ENCODE data around the gene NMD3.
"Not testable (repeated sequence)": the region's sequence is repeated elsewhere in the genome, so short reads cannot be mapped to it uniquely, and the experiment has no call there.

The NMD3 gene

DNA sequence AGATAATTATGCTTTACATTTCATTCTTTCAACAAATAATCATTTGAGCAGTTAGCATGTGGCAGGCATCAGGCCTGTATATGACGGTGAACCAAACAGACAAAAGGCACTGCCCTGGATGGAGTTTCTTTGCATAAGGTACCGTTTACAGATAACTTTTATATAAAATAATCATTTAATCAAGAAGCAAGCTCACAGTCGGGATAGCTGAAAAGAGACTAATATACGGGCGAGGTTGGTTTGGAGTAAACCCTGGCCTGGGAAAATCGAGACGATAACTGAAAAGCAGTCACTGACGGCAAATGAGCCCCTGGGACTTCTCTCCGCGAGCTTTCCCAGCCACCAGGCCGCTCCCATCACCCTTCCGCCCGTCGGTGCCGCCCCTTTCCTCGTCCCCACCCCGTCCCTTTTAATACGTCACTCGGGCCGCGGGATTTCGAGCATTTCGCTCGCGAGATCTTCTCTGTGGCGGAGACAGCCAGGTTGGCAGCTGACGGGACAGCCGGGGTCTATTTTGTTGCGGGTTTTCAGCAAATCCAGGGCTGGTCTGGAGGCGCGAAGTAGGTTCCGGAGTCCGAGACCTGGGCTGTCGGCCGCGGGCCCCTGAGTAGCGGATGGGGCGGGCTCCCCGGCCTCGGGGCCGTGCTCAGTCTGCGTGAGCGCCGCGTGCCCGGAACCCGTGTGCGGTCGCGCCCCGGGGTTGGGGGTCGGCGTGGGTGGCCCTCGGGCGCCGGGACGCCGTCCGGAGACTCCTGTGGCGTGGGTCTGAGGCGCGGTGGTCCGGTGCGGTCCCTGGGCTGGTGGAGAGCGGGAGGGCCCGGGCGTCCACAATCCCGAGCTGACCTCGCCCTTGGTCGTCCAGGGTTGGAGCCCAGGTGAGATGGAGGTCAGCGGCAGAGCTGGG, at the start of gene NMD3:
TSS of gene NMD3 (plus strand) at position 462 of the 904 bp plus-strand sequence. CDS start 703 bp downstream, outside the sequence.
- DNase-seq, result peak; percentile 93

DNA sequence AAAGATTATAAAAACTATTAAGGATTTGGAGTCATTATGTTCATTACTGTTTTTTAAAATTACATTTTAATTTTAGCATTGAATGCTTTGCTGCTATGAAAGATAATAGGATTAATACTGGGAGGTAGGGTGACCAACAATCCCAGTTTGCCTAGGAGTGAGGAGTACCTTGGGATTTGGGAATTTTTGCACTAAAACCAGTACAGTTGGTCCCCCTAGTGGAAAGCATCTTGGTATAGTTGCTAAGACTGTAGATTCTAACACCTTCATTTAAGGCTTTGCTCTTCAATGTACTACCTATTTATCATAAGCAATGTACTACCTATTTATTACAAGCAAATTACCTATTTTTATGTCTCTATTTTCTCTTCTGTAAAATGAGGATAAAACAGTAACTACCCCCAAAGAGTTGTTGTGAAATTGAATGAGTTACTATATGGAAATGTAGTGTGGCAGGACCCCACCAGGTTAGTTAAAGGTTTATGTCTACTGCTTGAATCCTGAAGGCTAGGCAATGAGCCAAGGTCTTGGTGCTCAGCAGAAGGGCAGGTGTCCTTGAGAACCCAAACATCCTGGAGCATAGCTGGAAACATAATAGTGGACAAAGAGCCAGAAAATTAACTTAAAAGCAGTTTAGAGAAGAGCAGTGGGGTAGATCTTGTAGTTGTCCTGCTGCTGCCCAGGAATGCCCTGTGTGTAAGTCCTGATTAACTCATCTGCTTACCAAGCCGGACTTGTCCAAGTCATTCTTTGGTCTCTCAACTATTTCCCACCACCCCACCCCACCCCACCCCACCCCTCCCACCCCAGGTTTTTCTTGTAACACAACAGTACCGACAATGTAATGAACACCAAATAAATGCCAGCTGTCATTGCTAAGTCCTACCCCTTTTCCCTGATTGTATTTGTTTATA, 49.2 kb upstream of the NMD3 start:
- no peak for DNase-seq

- no peak for DNase-seq
Observed at GRCh38 chr3:161175506-161175905, 45.6 kb upstream of the NMD3 start.

- DNase-seq, result no peak
Observed at GRCh38 chr3:161177991-161178390, 43.1 kb upstream of the NMD3 start.

DNA sequence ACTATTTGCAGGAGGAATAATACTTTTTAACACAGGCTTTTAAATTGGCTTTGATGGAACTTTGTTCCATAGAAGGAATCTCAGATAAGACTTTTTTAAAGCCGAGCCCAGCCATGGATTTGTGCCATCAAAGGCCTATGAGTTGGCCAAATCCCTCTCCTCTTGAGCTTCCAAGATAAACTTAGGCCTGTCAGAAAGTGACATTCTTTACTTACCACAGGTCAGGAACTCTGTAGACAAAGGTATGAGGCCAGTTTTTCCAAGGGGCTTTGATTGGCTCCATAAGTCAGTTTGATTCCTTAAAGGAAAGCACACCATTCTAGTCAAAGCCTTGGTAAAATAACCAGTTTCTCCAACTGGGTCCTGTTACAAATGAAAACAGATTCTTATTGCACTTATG, 39.7 kb upstream of the NMD3 start:
- not testable (repeated sequence) for DNase-seq

DNA sequence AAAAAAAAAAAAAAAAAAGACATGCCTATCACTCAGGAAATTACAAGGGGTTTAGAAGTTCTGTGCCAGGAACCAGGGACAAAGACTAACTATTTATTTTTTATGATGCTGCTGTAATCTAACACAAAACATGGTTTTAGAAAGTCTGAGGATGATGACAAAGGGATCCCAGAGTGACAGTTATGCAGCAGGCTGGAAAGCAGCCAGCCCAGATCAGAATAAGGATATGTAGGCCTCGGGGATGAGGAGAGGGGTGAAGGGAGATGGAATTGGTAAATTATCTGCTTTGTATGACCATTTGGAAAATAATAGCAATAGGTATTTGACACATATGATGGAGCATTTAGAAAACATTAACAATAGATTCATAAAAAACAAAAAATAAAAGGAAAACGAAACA, 34.1 kb upstream of the NMD3 start:
- DNase-seq, result no peak

- no peak for DNase-seq
Observed at GRCh38 chr3:161197855-161198850, 23.0 kb upstream of the NMD3 start.

GRCh38 chr3:161199926-161200325, 21.2 kb upstream of the NMD3 start:
- no peak for DNase-seq

DNA sequence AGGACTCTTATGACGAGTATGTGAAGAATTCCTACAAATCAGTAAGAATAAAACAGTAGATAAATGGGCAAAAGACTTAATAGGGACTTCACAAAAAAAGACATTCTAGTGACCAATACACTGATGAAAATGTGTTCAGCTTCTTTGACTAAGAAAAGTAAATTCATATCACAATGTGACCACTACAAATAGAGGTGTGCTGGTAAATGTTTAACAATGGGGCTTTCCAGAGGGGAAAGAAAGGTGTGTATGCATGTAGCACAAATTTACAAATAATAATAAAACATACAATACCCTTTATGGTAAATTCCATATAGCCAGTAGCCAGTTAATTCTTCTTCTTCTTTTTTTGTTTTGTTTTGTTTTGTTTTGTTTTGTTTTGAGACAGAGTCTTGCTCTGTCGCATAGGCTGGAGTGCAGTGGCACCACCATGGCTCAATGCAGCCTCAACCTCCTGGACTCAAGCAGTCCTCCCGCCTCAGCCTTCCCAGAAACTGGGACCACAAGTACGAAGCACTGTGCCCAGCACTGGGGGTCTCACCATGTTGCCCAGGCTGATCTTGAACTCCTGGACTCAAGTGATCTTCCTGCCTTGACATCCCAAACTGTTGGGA, 17.5 kb upstream of the NMD3 start:
- DNase-seq, result no peak

DNA sequence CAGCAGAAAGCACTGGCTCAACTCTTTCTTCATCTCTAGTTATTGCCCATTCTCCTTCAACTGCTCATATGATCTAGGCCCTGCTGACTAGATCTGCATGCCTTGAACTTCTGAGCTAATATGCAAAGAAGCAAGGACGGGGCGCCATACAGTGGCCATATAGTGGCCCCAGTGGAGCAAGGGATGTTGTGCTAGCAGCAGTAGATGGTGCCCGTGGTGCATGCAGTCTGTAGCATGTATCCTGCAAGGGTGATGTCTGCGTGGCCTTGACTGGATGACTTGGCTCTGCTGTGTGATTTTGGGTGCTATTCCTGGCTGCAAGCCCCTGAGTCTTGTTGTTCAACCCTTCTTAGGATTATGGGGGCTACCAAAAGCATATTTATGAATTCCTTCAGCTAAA, 12.2 kb upstream of the NMD3 start:
- no peak for DNase-seq

DNA sequence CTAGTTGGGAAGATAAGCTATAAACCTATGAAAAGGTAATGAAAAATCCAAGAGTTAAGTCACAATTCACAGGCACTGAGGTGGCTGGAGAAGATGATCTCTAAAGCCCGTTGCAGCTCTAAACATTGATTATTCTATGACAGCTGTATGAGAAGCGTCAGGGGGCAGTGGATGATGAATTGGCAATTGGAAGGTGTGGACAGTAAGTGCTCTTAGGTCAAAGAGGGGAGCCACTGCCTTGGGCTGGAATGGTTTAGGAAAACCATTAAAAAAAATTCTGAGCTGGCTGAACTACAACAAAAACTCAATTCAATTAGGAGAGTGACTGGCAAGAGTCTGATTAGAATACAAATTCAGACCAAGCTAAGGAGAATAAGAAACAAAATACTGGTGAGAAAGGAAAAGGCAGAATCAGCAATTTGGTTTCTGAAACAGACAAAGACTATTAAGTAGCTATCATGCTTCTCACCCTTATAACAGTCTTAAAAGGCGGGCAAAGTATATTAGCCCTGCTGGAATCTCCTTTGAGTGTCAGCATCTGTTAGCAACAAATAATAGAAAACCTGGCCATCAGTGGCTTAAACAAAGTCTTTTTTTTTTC, 8.8 kb upstream of the NMD3 start:
- no peak for DNase-seq

DNA sequence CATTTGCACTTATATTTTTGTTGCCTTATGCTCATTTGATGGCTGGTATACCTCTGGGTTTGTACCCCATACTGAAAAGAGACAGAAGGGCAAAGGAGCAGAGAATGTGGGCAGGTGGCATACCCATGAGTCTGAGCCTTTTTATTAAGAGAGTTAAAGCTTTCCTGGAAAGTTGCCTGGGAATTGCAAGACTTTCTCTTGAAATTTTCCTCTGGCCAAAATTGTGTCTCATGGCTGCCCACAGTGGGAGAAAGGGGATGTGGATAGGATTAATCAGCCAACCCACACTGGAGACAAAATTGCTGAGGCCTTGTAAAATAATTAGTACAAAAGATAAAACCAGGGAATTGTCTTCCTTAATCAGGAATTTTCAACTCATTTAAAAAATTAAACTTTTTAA, 8.2 kb upstream of the NMD3 start:
- no peak for DNase-seq

DNA sequence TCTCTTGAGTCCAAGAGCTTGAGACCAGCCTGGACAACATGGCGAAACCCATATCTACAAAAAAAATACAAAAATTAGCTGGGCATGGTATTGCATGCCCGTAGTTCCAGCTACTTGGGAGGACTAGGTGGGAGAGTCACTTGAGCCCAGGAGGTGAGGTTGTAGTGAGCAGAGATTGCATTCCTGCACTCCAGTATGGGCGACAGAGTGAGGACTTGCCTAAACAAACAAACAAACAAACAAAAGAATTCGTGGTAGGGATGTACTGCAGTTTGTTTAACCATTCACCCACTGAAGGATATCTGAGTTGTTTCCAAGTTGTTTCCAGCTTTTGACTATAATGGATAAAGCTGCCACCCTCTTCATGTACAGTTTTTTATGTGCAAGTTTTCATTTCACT, 7.5 kb upstream of the NMD3 start:
- DNase-seq, result no peak

DNA sequence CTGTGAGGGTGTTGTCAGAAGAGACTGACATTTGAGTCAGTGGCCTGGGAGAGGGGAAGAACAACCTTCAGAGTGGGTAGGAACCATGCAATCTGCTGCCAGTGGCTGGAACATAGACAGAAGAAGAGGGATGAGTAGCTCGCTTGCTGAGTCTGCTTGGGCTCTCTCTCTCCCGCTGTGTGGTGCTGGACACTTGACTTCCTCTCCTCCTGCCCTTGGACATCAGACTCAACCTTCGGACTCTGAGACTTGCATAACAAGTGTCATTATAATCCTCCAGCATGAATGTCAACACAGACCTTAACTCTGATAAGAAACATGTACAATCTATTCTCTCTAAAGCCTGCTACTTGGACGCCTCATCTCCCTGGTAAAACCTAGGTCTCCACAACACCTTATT, 5.9 kb upstream of the NMD3 start:
- DNase-seq, result no peak

DNA sequence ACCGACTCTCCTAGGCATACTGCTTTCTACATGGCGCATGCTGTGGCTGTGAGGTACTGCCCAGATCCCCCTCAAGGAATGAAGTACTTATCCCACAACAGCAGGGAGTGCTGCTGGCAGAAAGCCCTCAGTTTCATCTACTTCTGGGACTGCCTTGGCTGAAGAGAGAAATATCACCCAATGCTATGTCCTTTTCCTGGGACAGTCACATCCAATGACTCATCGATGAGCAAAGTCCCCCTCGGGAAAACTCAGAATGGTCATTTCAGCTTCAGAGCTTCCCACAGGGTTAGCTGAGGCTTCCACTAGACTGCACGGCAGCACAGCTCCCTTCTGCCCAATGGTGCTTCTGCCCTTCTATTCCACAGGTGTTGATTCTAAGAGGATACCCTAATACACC, 3.6 kb upstream of the NMD3 start:
- no peak for DNase-seq

DNA sequence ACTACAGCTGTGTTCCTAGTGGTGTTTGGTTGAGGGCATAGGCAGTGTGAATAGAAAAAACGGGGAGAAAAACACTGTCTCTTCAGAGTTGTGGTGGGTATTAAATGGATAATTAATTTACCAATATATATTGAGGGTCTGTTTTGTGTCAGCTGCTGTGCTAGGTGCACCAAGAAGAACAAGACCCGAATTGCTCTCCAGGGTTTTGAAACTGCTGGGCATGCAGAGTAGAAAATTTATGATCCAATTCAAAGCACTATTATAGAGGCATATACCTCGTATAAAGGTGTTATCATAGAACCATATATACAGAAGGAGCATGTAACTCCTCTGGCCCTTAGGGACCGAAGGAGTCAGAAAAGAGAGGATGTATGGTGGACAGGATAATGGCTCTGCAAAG, 1.6 kb upstream of the NMD3 start:
- DNase-seq, result no peak

DNA sequence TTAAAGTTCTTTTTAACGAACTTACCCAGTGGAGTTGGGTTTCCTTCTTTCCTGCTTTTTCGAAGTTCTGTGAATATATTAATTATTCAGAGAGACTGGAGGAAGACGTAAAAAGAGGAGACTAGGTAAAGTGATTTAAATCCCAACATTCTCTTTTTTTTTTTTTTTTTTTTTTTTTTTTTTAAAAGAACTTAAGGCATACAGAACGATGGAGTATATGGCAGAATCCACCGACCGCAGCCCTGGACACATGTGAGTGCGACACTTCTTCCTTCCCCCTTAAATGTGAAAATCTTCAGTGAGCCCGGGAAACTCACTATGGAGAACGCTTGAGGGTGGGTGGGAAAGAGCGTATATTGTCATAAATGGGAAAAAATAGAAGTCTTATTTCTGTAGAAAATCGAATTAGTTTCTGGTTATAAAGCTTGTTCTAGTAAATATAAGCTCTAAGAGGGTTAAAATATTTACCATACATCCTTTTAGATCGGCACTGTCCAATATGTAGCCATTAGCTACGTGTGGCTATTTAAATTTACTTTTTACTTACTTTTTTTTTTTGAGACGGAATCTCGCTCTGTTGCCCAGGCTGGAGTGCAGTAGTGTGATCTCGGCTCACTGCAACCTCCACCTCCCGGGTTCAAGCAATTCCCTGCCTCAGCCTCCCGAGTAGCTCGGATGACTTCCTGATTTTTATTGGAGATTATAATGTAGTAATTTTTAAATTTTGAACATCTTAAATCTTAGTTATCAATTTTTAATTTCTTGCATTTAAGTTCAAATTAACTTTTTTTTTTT, 892 bp downstream of the NMD3 start:
- DNase-seq, result no peak

DNA sequence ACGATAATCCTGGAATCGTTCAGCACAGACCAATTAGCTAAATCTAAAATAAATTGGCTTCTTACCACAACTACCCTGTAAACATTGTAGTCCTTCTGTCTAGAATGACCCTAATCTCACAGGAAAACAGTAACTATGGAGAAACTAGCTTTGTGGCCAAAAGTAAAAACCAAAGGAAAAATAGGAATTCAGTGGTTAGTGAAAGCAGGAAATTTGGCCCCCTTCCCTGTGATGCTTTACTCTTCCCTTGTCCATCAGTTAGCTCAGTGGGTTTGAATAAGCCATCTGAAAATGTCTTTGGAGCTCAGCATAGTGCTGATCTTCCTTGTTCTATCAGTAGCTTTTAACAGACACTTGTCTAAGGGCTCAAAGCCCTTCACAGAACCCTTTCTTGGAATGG, 1.6 kb downstream of the NMD3 start:
- no peak for DNase-seq

- DNase-seq, result no peak
Observed at GRCh38 chr3:161224786-161225185, 3.7 kb downstream of the NMD3 start.

DNA sequence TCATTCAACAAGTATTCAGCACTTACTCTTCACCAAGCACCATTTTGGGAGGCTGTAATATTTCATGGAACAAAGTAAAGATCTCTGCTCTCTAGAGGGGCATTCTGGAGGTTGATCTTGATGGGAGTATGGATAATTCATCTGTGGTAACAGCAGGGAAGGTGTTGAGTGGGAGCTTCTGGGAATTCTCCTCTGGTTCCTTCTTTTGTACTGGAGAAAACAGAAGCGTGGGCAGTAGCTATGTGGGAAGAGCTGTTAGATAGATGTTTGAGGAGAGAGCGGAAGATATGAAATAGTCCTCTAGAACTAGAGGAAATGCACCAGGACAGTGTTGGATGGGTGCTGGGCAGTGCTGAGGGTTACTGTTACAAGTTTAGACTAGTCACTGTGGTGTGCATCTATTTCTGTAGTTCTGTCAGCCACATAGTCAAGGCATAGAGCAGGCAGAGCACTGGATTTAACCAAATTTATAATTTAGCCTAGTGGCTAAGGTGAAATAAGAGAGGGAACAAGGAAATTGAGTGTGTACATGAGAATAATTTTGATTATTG, 9.6 kb downstream of the NMD3 start:
- DNase-seq, result no peak

DNA sequence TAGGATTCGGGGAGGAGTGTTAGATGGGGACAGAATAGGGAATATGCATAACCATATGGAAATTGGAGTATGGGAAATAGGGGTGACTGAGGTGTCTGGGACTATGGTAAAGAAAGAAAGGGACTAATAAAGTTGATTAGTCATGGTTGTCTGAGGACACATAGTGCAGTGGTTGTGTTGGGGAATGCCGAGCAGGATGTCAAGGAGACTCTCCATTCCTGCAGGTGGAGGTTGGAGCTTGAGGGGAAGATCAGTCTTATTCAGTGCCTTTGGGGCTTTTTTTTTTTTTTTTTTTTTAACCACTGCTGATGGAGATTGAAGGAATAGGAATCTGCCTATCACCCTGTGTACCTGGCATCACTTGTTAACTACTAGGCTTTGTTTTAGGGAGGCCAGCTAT, 10.8 kb downstream of the NMD3 start:
- no peak for DNase-seq
